Muscle of leg (tissue), 11 donors: ENCODE results near the gene MSMB. TPM values are rescaled to one million over a fixed set of nuclear protein-coding genes. Genes with fewer than 3 reads are reported as not detected.

ENCODE experiments used
- DNase-seq: peaks from one replicate; pipeline ENCODE4 v3.0.0; 2013
- H3K27ac ChIP-seq: one replicate; pipeline ENCODE4 v1.5.1; 2013; ENCODE audit warnings: mild to moderate bottlenecking, low read length, control low read depth
- H3K27me3 ChIP-seq: one replicate; pipeline ENCODE4 v1.6.1; 2013; ENCODE audit warnings: low read length; ENCODE audit not compliant: control insufficient read depth, insufficient read depth
- H3K36me3 ChIP-seq: one replicate; pipeline ENCODE4 v1.6.1; 2013; ENCODE audit warnings: low read length; ENCODE audit not compliant: control insufficient read depth, insufficient read depth
- H3K4me1 ChIP-seq: one replicate; pipeline ENCODE4 v1.6.1; 2013; ENCODE audit warnings: low read length; ENCODE audit not compliant: control insufficient read depth, insufficient read depth
- H3K4me3 ChIP-seq: one replicate; pipeline ENCODE4 v1.5.1; 2013; ENCODE audit warnings: low read length, control low read depth
- H3K9me3 ChIP-seq: replicated peaks from 2 replicates; pipeline ENCODE4 v1.6.1; 2013; ENCODE audit warnings: low read depth, low read length; ENCODE audit not compliant: control insufficient read depth
- WGBS: methylation state at CpG from one replicate; pipeline ENCODE4 v1.1.5; 2013; ENCODE audit warnings: missing lambda C conversion rate; ENCODE audit not compliant: insufficient coverage; 5-methylcytosine and 5-hydroxymethylcytosine counted together
- polyA plus RNA-seq, 8 donors: library from polyadenylated mRNA; unstranded; fragments of 120-200 nt; gene quantifications; one replicate each; pipeline versions ENCODE4 v1.2.1 to v1.2.3, GENCODE V29; 2013; ENCODE audit warnings: inconsistent platforms in 1 of 8, low replicate concordance in 1 of 8; ENCODE audit not compliant: insufficient read length in 8 of 8, insufficient read depth in 1 of 8
- total RNA-seq: library from RNA; stranded (reverse); fragments of 120-200 nt; gene quantifications from one replicate; pipeline ENCODE4 v1.2.4, GENCODE V29; 2013

The MSMB gene
- total and polyA plus RNA-seq, 9 donors, result not detected

- Histone ChIP-seq H3K4me1 (peaks cover 8% of the 10 kb centered on the region), H3K27me3 (no peaks in the 10 kb centered on the region), H3K36me3 (no peaks in the 10 kb centered on the region), H3K9me3 (no peaks in the 10 kb centered on the region), H3K4me3 (no peak overlapping the region), H3K27ac (no peak overlapping the region)
- no peak for DNase-seq
Observed at GRCh38 chr10:46033602-46034011, 12.5 kb downstream of the MSMB start.

- Histone ChIP-seq H3K27ac (no peak overlapping the region), H3K27me3 (no peaks in the 10 kb centered on the region), H3K36me3 (peaks cover 2% of the 10 kb centered on the region), H3K9me3 (no peaks in the 10 kb centered on the region), H3K4me3 (no peak overlapping the region), H3K4me1 (peaks cover 8% of the 10 kb centered on the region)
- no peak for DNase-seq
- whole genome bisulfite sequencing, result 79% methylated on average over 3 of the region's 6 CpGs
Observed at GRCh38 chr10:46031648-46032532, 14.2 kb downstream of the MSMB start.

GRCh38 chr10:46030091-46030937, 15.8 kb downstream of the MSMB start, which contains the start of gene NCOA4:
Gene NCOA4 (minus strand): TSS chr10:46030623. CDS start chr10:46016680, 13,943 bp downstream.
- H3K4me1 ChIP-seq, result peaks cover 10% of the 10 kb centered on the region
- H3K27ac ChIP-seq, result peak within 1 kb of the TSS; percentile 92
- H3K4me3 ChIP-seq, result peak within 1 kb of the TSS; percentile 98
- H3K36me3 ChIP-seq, result peaks cover 2% of the 10 kb centered on the region
- no peaks in the 10 kb centered on the region for H3K27me3 ChIP-seq
- under 1% methylated on average over 44 of the region's 59 CpGs for WGBS
- peak; percentile 99 for DNase-seq
- H3K9me3 ChIP-seq, result no peaks in the 10 kb centered on the region

- H3K36me3 ChIP-seq, result peaks cover 2% of the 10 kb centered on the region
- no peaks in the 10 kb centered on the region for H3K9me3 ChIP-seq
- peaks cover 15% of the 10 kb centered on the region for H3K4me1 ChIP-seq
- DNase-seq, result no peak
- peak overlapping the region; percentile 98 for H3K4me3 ChIP-seq
- WGBS, result 44% methylated on average over 2 of the region's 6 CpGs
- peak overlapping the region; percentile 92 for H3K27ac ChIP-seq
- H3K27me3 ChIP-seq, result no peaks in the 10 kb centered on the region
Observed at GRCh38 chr10:46029461-46030030, 16.5 kb downstream of the MSMB start.

- Histone ChIP-seq H3K27me3 (no peaks in the 10 kb centered on the region), H3K4me1 (peaks cover 15% of the 10 kb centered on the region), H3K9me3 (no peaks in the 10 kb centered on the region), H3K27ac (no peak overlapping the region), H3K4me3 (peak overlapping the region; percentile 98), H3K36me3 (peaks cover 2% of the 10 kb centered on the region)
- no CpG with 5 or more reads among the region's 6 CpGs for WGBS
- peak; percentile 51 for DNase-seq
Observed at GRCh38 chr10:46028584-46029460, 17.2 kb downstream of the MSMB start.

GRCh38 chr10:46026106-46026505, 20.0 kb downstream of the MSMB start:
- H3K36me3 ChIP-seq, result peaks cover 2% of the 10 kb centered on the region
- H3K9me3 ChIP-seq, result no peaks in the 10 kb centered on the region
- H3K4me1 ChIP-seq, result peaks cover 15% of the 10 kb centered on the region
- no peaks in the 10 kb centered on the region for H3K27me3 ChIP-seq
- no peak for DNase-seq
- no peak overlapping the region for H3K27ac ChIP-seq
- no peak overlapping the region for H3K4me3 ChIP-seq

- Histone ChIP-seq H3K9me3 (no peaks in the 10 kb centered on the region), H3K27me3 (no peaks in the 10 kb centered on the region), H3K36me3 (peaks cover 2% of the 10 kb centered on the region), H3K27ac (no peak overlapping the region), H3K4me1 (peaks cover 12% of the 10 kb centered on the region), H3K4me3 (no peak overlapping the region)
- DNase-seq, result no peak
- no CpG with 5 or more reads among the region's 2 CpGs for WGBS
Observed at GRCh38 chr10:46025406-46025805, 20.7 kb downstream of the MSMB start.

GRCh38 chr10:46024948-46025347, 21.1 kb downstream of the MSMB start:
- H3K4me1 ChIP-seq, result peaks cover 14% of the 10 kb centered on the region

GRCh38 chr10:46022978-46023702, 22.9 kb downstream of the MSMB start:
- Histone ChIP-seq H3K9me3 (no peaks in the 10 kb centered on the region), H3K36me3 (peaks cover 2% of the 10 kb centered on the region), H3K4me1 (peaks cover 10% of the 10 kb centered on the region), H3K27ac (peak overlapping the region; percentile 62), H3K27me3 (no peaks in the 10 kb centered on the region), H3K4me3 (peak overlapping the region; percentile 63)
- DNase-seq, result peak; percentile 92
- 1% methylated on average over 46 of the region's 49 CpGs for WGBS

More at GRCh38 chr10:46024948-46025347, 21.1 kb downstream of the MSMB start:
- H3K27ac ChIP-seq, result no peak overlapping the region
- no peak for DNase-seq
- H3K27me3 ChIP-seq, result no peaks in the 10 kb centered on the region
- no peak overlapping the region for H3K4me3 ChIP-seq
- peaks cover 2% of the 10 kb centered on the region for H3K36me3 ChIP-seq
- no peaks in the 10 kb centered on the region for H3K9me3 ChIP-seq
